Karpas-422 (cell line): ENCODE measurements around the gene PFAS. TPM values are rescaled to one million over a fixed set of nuclear protein-coding genes. Genes with fewer than 3 reads are reported as not detected.

Source experiments
- DNase-seq: peaks from one replicate; pipeline ENCODE4 v3.0.0-alpha.2; 2015
- H2AFZ ChIP-seq: fragments of 200-600 bp; sonication (generic); 2 replicates; pipeline ENCODE4 v1.6.1; 2014; ENCODE audit warnings: antibody characterized with exemption, low read length, mixed read lengths
- H3K27ac ChIP-seq: fragments of 200-600 bp; sonication (generic); 2 replicates; pipeline ENCODE4 v1.5.1; 2014; ENCODE audit warnings: mild to moderate bottlenecking, low read length, moderate library complexity
- H3K27me3 ChIP-seq: fragments of 200-600 bp; sonication (generic); 2 replicates; pipeline ENCODE4 v1.6.1; 2014; ENCODE audit warnings: low read length, mixed read lengths
- H3K36me3 ChIP-seq: fragments of 200-600 bp; sonication (generic); 2 replicates; pipeline ENCODE4 v1.6.1; 2014; ENCODE audit warnings: low read length, mixed read lengths; ENCODE audit not compliant: insufficient read depth
- H3K4me1 ChIP-seq: fragments of 200-600 bp; sonication (generic); 2 replicates; pipeline ENCODE4 v1.6.1; 2014; ENCODE audit warnings: mild to moderate bottlenecking, low read length, mixed read lengths
- H3K4me2 ChIP-seq: fragments of 200-600 bp; sonication (generic); 2 replicates; pipeline ENCODE4 v1.6.1; 2014; ENCODE audit warnings: low read length, low read depth, mild to moderate bottlenecking; ENCODE audit not compliant: poor library complexity, severe bottlenecking
- H3K4me3 ChIP-seq: fragments of 200-600 bp; sonication (generic); 2 replicates; pipeline ENCODE4 v1.5.1; 2014; ENCODE audit warnings: mild to moderate bottlenecking, antibody characterized with exemption, low read length, mixed read lengths
- H3K79me2 ChIP-seq: fragments of 200-600 bp; sonication (generic); 2 replicates; pipeline ENCODE4 v1.6.1; 2014; ENCODE audit warnings: mild to moderate bottlenecking, low read length, mixed read lengths
- H3K9ac ChIP-seq: fragments of 200-600 bp; sonication (generic); 2 replicates; pipeline ENCODE4 v1.6.0; 2014; ENCODE audit warnings: low read length
- H3K9me2 ChIP-seq: fragments of 200-600 bp; sonication (generic), shearing (Covaris generic); replicated peaks from 2 replicates; pipeline ENCODE4 v1.6.0; 2014; ENCODE audit warnings: mild to moderate bottlenecking, low read length, moderate library complexity; ENCODE audit not compliant: insufficient read depth
- H3K9me3 ChIP-seq: fragments of 300-700, 200-600 bp; sonication (generic); 2 replicates; pipeline ENCODE4 v1.6.1; 2014; ENCODE audit warnings: low read length, mixed read lengths
- H4K20me1 ChIP-seq: fragments of 200-600 bp; sonication (generic); 2 replicates; pipeline ENCODE4 v1.6.1; 2014; ENCODE audit warnings: mild to moderate bottlenecking, antibody characterized with exemption, low read length, low read depth; ENCODE audit not compliant: insufficient read depth
- total RNA-seq: library from RNA; depleted of rRNA; stranded (reverse); fragments of >200 nt; shearing (Covaris generic); gene quantifications from 2 replicates; pipeline ENCODE4 v1.2.3, GENCODE V29; 2014; ENCODE audit warnings: low replicate concordance

PFAS gene
- total RNA-seq, 1 experiment from 2014 or later = 39.9 TPM

- Histone ChIP-seq H3K27me3 (no peaks in the 10 kb centered on the region), H3K27ac (no peak overlapping the region), H3K9me3 (no peaks in the 10 kb centered on the region), H2AFZ (no peak overlapping the region), H3K4me2 (no peak overlapping the region), H4K20me1 (no peaks in the 10 kb centered on the region), H3K79me2 (no peaks in the 10 kb centered on the region), H3K9me2 (no peaks in the 10 kb centered on the region), H3K36me3 (peaks cover 14% of the 10 kb centered on the region; the same call in 1 of the 2 replicates), H3K9ac (no peak overlapping the region), H3K4me3 (no peak overlapping the region), H3K4me1 (peaks cover 22% of the 10 kb centered on the region)
- peak; percentile 73 for DNase-seq
Measured at GRCh38 chr17:8225813-8226535, 23.1 kb upstream of the PFAS start.

- peak; percentile 67 for DNase-seq
- no peaks in the 10 kb centered on the region for H3K9me2 ChIP-seq
- H3K79me2 ChIP-seq = no peaks in the 10 kb centered on the region
- no peak overlapping the region for H3K4me3 ChIP-seq
- peaks cover 18% of the 10 kb centered on the region for H3K4me1 ChIP-seq
- H3K27ac ChIP-seq = no peak overlapping the region
- no peak overlapping the region for H3K9ac ChIP-seq
- no peaks in the 10 kb centered on the region for H3K9me3 ChIP-seq
- no peak overlapping the region for H2AFZ ChIP-seq
- no peaks in the 10 kb centered on the region for H3K27me3 ChIP-seq
- no peaks in the 10 kb centered on the region for H4K20me1 ChIP-seq
- H3K36me3 ChIP-seq = peaks cover 20% of the 10 kb centered on the region; the same call in 1 of the 2 replicates
- no peak overlapping the region for H3K4me2 ChIP-seq
Measured at GRCh38 chr17:8226536-8227237, 22.4 kb upstream of the PFAS start.

- Histone ChIP-seq H3K4me3 (no peak overlapping the region), H2AFZ (no peak overlapping the region), H3K9ac (no peak overlapping the region), H3K79me2 (no peaks in the 10 kb centered on the region), H3K9me3 (no peaks in the 10 kb centered on the region), H3K9me2 (no peaks in the 10 kb centered on the region), H4K20me1 (no peaks in the 10 kb centered on the region), H3K36me3 (peaks cover 21% of the 10 kb centered on the region; the same call in 1 of the 2 replicates), H3K4me1 (peaks cover 15% of the 10 kb centered on the region), H3K27ac (no peak overlapping the region), H3K4me2 (no peak overlapping the region), H3K27me3 (no peaks in the 10 kb centered on the region)
- DNase-seq = no peak
Measured at GRCh38 chr17:8227238-8227581, 21.9 kb upstream of the PFAS start.

GRCh38 chr17:8231701-8232100 lies 17.4 kb upstream of the PFAS start:
- peaks cover 21% of the 10 kb centered on the region; the same call in 1 of the 2 replicates for H3K36me3 ChIP-seq
- H3K4me1 ChIP-seq = no peaks in the 10 kb centered on the region
- H4K20me1 ChIP-seq = no peaks in the 10 kb centered on the region
- no peaks in the 10 kb centered on the region for H3K27me3 ChIP-seq
- H2AFZ ChIP-seq = no peak overlapping the region
- DNase-seq = no peak
- H3K79me2 ChIP-seq = no peaks in the 10 kb centered on the region
- H3K27ac ChIP-seq = no peak overlapping the region
- no peak overlapping the region for H3K9ac ChIP-seq
- no peak overlapping the region for H3K4me2 ChIP-seq
- no peaks in the 10 kb centered on the region for H3K9me3 ChIP-seq
- no peak overlapping the region for H3K4me3 ChIP-seq
- H3K9me2 ChIP-seq = no peaks in the 10 kb centered on the region

GRCh38 chr17:8234361-8235270 lies 14.5 kb upstream of the PFAS start:
- Histone ChIP-seq H3K79me2 (no peaks in the 10 kb centered on the region), H3K27ac (no peak overlapping the region), H3K27me3 (no peaks in the 10 kb centered on the region), H3K9me3 (no peaks in the 10 kb centered on the region), H3K9me2 (no peaks in the 10 kb centered on the region), H3K36me3 (peaks cover 20% of the 10 kb centered on the region; the same call in 1 of the 2 replicates), H4K20me1 (no peaks in the 10 kb centered on the region), H3K4me2 (no peak overlapping the region), H3K4me1 (no peaks in the 10 kb centered on the region), H3K4me3 (no peak overlapping the region), H3K9ac (no peak overlapping the region), H2AFZ (no peak overlapping the region)
- no peak for DNase-seq

GRCh38 chr17:8235676-8236075 lies 13.4 kb upstream of the PFAS start:
- Histone ChIP-seq H3K9me3 (no peaks in the 10 kb centered on the region), H3K4me2 (no peak overlapping the region), H3K4me1 (no peaks in the 10 kb centered on the region), H3K27ac (no peak overlapping the region), H2AFZ (no peak overlapping the region), H3K4me3 (no peak overlapping the region), H3K79me2 (no peaks in the 10 kb centered on the region), H4K20me1 (no peaks in the 10 kb centered on the region), H3K27me3 (no peaks in the 10 kb centered on the region), H3K9me2 (no peaks in the 10 kb centered on the region), H3K36me3 (peaks cover 11% of the 10 kb centered on the region; the same call in 1 of the 2 replicates), H3K9ac (no peak overlapping the region)
- DNase-seq = no peak

GRCh38 chr17:8237175-8237574 lies 11.9 kb upstream of the PFAS start:
- Histone ChIP-seq H3K9me2 (no peaks in the 10 kb centered on the region), H3K4me1 (no peaks in the 10 kb centered on the region)

GRCh38 chr17:8237886-8238285 lies 11.2 kb upstream of the PFAS start:
- Histone ChIP-seq H3K79me2 (peaks cover 4% of the 10 kb centered on the region; the same call in 1 of the 2 replicates), H3K36me3 (0 out of 2 replicates have a peak, but pooled peaks cover 3% of the 10 kb centered on the region), H3K9me2 (no peaks in the 10 kb centered on the region)

More at GRCh38 chr17:8237175-8237574, 11.9 kb upstream of the PFAS start:
- Histone ChIP-seq H3K36me3 (0 out of 2 replicates have a peak, but pooled peaks cover 3% of the 10 kb centered on the region), H3K27ac (no peak overlapping the region), H2AFZ (no peak overlapping the region), H4K20me1 (no peaks in the 10 kb centered on the region), H3K9ac (no peak overlapping the region), H3K79me2 (no peaks in the 10 kb centered on the region), H3K27me3 (no peaks in the 10 kb centered on the region), H3K4me3 (no peak overlapping the region), H3K9me3 (no peaks in the 10 kb centered on the region), H3K4me2 (no peak overlapping the region)
- DNase-seq = no peak

More at GRCh38 chr17:8237886-8238285, 11.2 kb upstream of the PFAS start:
- no peak overlapping the region for H3K4me2 ChIP-seq
- no peak overlapping the region for H3K27ac ChIP-seq
- H3K4me1 ChIP-seq = no peaks in the 10 kb centered on the region
- H2AFZ ChIP-seq = no peak overlapping the region
- no peak overlapping the region for H3K4me3 ChIP-seq
- DNase-seq = no peak
- no peaks in the 10 kb centered on the region for H3K9me3 ChIP-seq
- no peaks in the 10 kb centered on the region for H4K20me1 ChIP-seq
- no peak overlapping the region for H3K9ac ChIP-seq
- no peaks in the 10 kb centered on the region for H3K27me3 ChIP-seq
